ENCODE measurements around the gene SYTL1.

SYTL1 gene

GRCh38 chr1:27403065-27403726 lies 61.4 kb downstream of the SYTL1 start:
- DNase-seq (ENCODE audit: low spot score) = no peak

Measured in iPS-NIHi11 (cell line).